ENCODE measurements around the gene SGTB. TPM values are rescaled to one million over a fixed set of nuclear protein-coding genes. Genes with fewer than 3 reads are reported as not detected.
"Not testable (repeated sequence)": the region's sequence is repeated elsewhere in the genome, so short reads cannot be mapped to it uniquely, and the experiment has no call there.

The SGTB gene
- total RNA-seq, 1 experiment from 2014 or later: 14.3 TPM

GRCh38 chr5:65624025-65624570 lies 97.8 kb downstream of the SGTB start, which contains the start of gene TRIM23:
TRIM23 (minus strand) TSS chr5:65624333; CDS start chr5:65624274, 59 bp downstream.
- peaks cover 12% of the 10 kb centered on the region for H3K4me1 ChIP-seq (replicated peaks)
- peak; percentile 92 to 98 for DNase-seq (ENCODE audit: low read depth in 1 of 2, low spot score in 2 of 2)

GRCh38 chr5:65623482-65623881 lies 98.4 kb downstream of the SGTB start:
- Histone ChIP-seq H3K4me3 (peak overlapping the region; percentile 55), H3K9me3 (replicated peaks) (no peaks in the 10 kb centered on the region), H3K36me3 (no peaks in the 10 kb centered on the region), H3K4me1 (replicated peaks) (peaks cover 12% of the 10 kb centered on the region), H3K27ac (no peak overlapping the region), H3K27me3 (replicated peaks) (no peaks in the 10 kb centered on the region)
- peak in 1 of 2 experiments; percentile 1 for DNase-seq (ENCODE audit: low read depth in 1 of 2, low spot score in 2 of 2)

More at GRCh38 chr5:65624025-65624570, 97.8 kb downstream of the SGTB start, which contains the start of gene TRIM23:
- Histone ChIP-seq H3K36me3 (no peaks in the 10 kb centered on the region), H3K9me3 (replicated peaks) (no peaks in the 10 kb centered on the region), H3K27ac (peak within 1 kb of the TSS; percentile 29; the same call in 1 of the 2 replicates), H3K4me3 (peak within 1 kb of the TSS; percentile 55), H3K27me3 (replicated peaks) (no peaks in the 10 kb centered on the region)

GRCh38 chr5:65621961-65622360 lies 99.9 kb downstream of the SGTB start:
- H3K27me3 ChIP-seq (replicated peaks); H3K4me3 ChIP-seq; H3K9me3 ChIP-seq (replicated peaks); DNase-seq (ENCODE audit: low read depth in 1 of 2, low spot score in 2 of 2); H3K36me3 ChIP-seq; H3K27ac ChIP-seq: not testable (repeated sequence)
- H3K4me1 ChIP-seq (replicated peaks): peaks cover 12% of the 10 kb centered on the region

- no peak overlapping the region for H3K27ac ChIP-seq
- H3K27me3 ChIP-seq (replicated peaks): no peaks in the 10 kb centered on the region
- H3K4me1 ChIP-seq (replicated peaks): peaks cover 6% of the 10 kb centered on the region; the same call in 1 of the 2 replicates
- no peaks in the 10 kb centered on the region; the same call in 1 of the 2 replicates for H3K36me3 ChIP-seq
- no peak for DNase-seq (ENCODE audit: low read depth in 1 of 2, low spot score in 2 of 2)
- H3K4me3 ChIP-seq: no peak overlapping the region
- H3K9me3 ChIP-seq (replicated peaks): no peaks in the 10 kb centered on the region
Measured at GRCh38 chr5:65620021-65620420, 101.9 kb downstream of the SGTB start.

Other genes starting within 250 kb of the SGTB start
- gene ADAMTS6, start 240.2 kb downstream of the SGTB start, total RNA-seq (2014; rRNA removed; shearing (Covaris generic)): 3.5 and 4.1 TPM in 2 replicates
- 51.8 and 54.9 TPM in 2 replicates for gene CENPK, start 158.9 kb downstream of the SGTB start, total RNA-seq (2014; rRNA removed; shearing (Covaris generic))
- gene PPWD1, start 158.8 kb downstream of the SGTB start, total RNA-seq (2014; rRNA removed; shearing (Covaris generic)): 35.7 and 44.4 TPM in 2 replicates
- gene TRIM23, start 97.8 kb downstream of the SGTB start, total RNA-seq (2014; rRNA removed; shearing (Covaris generic)): 13.5 and 14.3 TPM in 2 replicates
- 5.8 and 8.0 TPM in 2 replicates for gene SHLD3, start 97.1 kb downstream of the SGTB start, total RNA-seq (2014; rRNA removed; shearing (Covaris generic))
- gene TRAPPC13, start 97.1 kb downstream of the SGTB start, total RNA-seq (2014; rRNA removed; shearing (Covaris generic)): 19.9 and 40.2 TPM in 2 replicates
- 27.4 and 32.4 TPM in 2 replicates for gene NLN, start 96 bp upstream of the SGTB start, total RNA-seq (2014; rRNA removed; shearing (Covaris generic))
- 118 and 122 TPM in 2 replicates for gene ERBIN, start 204.5 kb upstream of the SGTB start, total RNA-seq (2014; rRNA removed; shearing (Covaris generic))